Thyroid gland (tissue), 4 donors: ENCODE results near the gene MAD1L1.

Experiments used
- POLR2A ChIP-seq, 2 donors: fragments of 450-650 bp; IDR thresholded peaks; one replicate each; pipeline ENCODE4 v1.6.1; 2017; ENCODE audit warnings: antibody characterized with exemption in 2 of 2, mild to moderate bottlenecking in 2 of 2, moderate library complexity in 1 of 2
- TF ChIP-seq, protein P1 (sequence below), 6 experiments: fragments of 200-600 bp in 3 of 6; fragments of 450-650 bp in 3 of 6; sonication (generic) in 3 of 6; IDR thresholded peaks; one replicate each; pipeline ENCODE4 v1.5.1; 2016 to 2019; ENCODE audit warnings: antibody characterized with exemption in 6 of 6, mild to moderate bottlenecking in 2 of 6, inconsistent platforms in 1 of 6, moderate library complexity in 1 of 6

DNA sequence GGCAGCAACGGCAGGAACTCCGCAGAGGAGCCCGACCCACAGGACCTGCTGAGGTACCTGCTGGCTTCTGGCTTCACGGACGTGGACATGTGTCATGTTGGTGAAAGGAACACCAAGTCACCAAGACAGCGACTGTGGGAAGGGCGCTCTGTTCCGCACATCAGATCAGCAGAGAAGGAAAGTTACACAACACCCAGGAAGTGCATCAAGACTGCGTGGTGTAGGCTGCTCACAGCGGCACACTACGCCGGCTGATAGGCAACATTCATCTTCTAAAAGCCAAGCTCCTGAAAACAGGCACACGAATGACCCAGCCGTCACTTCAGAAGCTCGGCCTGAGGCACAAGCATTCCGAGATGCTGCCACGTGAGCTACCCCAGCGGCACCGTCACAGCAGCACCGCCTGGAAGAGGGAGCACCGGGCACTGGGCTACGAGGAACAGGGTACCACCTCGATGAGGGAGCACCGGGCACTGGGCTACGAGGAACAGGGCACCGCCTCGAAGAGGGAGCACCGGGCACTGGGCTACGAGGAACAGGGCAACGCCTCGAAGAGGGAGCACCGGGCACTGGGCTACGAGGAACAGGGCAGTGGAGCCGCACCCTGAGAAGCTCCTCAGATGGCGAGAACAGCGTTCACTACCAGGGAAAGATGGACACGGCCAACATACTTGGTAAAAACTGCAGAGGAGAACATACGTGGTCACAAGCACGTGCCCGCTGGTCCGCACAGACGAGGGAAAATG lies 86.7 kb downstream of the MAD1L1 start:
- TF ChIP-seq, protein P1, sequence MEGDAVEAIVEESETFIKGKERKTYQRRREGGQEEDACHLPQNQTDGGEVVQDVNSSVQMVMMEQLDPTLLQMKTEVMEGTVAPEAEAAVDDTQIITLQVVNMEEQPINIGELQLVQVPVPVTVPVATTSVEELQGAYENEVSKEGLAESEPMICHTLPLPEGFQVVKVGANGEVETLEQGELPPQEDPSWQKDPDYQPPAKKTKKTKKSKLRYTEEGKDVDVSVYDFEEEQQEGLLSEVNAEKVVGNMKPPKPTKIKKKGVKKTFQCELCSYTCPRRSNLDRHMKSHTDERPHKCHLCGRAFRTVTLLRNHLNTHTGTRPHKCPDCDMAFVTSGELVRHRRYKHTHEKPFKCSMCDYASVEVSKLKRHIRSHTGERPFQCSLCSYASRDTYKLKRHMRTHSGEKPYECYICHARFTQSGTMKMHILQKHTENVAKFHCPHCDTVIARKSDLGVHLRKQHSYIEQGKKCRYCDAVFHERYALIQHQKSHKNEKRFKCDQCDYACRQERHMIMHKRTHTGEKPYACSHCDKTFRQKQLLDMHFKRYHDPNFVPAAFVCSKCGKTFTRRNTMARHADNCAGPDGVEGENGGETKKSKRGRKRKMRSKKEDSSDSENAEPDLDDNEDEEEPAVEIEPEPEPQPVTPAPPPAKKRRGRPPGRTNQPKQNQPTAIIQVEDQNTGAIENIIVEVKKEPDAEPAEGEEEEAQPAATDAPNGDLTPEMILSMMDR (IDR thresholded peaks at IDR 0.05), result no peak
- TF ChIP-seq POLR2A (IDR thresholded peaks at IDR 0.05), result no peak
